Measurements from ENCODE around the gene ASGR1.
"Not testable (repeated sequence)": the region's sequence is repeated elsewhere in the genome, so short reads cannot be mapped to it uniquely, and the experiment has no call there.

ASGR1 gene

DNA sequence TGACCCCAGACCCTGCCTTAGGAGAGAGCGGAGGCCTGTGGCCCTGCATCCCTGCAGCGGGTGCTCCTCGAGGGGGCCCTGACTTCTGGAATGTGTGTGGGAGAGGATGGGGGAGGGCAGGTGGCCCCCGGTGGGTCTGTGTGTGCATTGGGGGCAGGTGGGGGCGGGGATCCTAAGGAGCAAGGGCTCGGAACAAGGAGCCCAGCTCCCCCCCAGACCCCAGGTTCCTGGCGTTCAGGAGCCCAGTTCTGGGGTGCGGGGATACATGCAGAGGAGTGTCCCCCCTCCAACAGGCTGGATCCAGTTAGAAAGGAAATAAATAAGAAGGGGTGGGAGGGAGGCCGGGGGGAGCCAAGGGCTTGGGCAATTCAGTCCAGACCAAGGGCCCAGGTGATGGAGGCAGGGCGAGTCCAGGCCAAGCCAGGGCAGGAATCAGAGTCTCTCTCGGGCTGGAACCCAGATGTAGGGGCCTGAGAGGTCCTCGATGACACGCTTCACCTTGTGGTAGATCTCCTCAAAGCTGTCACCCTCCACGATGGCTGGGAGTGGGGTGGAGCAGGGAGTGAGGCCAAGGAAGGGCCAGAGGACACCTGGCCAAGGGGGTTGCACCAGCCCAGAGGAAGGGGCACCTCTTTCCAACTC is 11.2 kb upstream of the ASGR1 start:
- no peak for DNase-seq

DNA sequence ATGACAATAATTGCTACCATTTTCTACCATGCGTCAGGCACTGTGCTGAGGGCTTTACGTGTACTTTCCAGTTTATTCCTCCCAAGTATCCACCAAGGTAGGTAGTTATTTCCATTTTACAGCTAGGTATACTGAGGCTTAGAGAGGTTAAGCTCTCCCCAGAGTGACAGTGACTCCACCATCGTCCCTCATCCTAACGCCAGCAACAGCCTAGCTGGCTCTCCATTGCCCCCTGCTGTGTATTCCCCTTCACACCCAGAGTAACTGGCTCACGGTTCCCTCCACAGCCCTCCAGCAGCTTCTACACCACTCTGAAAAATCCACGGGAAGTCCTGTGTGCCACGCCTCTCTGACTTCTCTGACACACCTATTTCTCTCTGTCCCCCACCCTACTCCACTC is 7.1 kb upstream of the ASGR1 start:
- DNase-seq: no peak

DNA sequence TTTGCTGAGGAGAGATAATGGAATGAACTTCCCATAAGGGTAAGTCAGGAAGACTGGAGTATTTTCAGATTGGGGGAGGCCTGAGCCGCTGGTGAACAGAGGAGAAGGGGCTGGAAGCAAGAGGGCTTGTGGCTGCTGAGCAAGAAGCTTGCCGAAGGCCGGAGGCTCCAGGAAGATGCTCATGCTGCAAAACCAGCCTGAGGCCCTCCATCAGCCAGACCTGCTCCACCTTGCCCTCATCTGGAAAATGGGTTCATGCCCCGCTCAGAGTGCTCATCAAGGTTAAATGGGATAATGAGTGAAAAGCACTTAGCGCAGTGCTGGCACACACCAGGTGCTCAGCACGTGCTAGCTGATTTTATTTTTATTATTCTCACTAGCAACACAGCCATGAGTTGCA is 5.5 kb upstream of the ASGR1 start:
- no peak for DNase-seq

DNA sequence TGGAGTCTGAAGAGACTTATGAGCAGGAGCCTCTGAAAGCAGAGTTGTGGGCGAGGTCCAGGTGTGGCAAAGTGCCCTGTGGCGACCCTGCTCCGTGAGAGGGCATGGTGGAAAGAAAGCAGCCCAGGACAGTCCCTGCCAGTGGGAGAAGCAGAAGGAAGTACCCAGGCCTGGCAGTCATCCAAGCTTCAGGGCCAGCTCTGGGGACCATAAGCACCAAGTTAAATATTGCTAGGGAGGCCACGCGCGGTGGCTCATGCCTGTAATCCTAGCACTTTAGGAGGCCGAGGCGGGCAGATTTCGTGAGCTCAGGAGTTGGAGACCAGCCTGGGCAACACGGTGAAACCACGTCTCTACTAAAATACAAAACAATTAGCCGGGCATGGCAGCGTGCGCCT is 4.9 kb upstream of the ASGR1 start:
- no peak for DNase-seq

DNA sequence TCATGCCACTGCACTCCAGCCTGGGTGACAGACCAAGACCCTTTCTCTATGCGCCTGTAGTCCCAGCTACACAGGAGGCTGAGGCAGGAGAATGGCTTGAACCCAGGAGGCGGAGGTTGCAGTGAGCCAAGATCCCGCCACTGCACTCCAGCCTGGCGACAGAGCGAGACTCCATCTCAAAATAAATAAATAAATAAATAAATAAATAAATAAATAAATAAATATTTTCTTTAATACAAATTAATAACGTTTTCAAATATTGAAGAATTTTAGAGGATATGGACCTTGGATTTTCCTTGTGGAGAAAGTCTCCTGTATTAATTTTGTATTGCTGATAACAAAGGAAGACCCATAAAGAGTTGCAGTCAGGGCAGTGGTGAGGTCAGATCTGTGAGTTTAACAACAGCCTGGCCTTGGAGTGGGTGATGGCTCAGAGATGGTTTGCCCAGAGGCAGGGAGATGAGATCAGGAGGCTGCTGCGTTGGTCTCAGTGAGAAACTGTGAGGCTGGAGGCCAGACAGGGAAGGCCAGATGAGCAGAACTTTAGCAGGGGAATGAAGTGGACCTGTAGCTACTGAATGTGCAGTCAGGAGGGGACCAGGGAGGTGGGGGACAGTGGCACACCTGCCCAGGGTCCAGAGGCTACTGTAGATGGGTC is 4.4 kb upstream of the ASGR1 start:
- no peak for DNase-seq

DNA sequence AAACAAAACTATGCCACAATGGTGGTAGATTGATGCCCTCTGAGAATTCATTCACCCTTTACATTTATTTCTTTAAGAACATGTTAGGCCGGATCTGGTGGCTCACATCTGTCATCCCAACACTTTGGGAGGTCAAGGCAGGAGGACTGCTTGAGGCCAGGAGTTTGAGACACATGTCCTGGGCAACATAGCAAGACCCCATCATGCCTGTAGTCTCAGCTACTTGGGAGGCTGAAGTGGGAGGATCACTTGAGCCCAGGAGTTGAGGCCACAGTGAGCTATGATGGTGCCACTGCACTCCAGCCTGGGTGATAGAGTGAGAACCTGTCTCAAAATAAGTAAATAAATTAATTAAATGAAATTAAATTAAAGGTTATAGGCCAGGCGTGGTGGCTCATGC is 2.9 kb upstream of the ASGR1 start:
- not testable (repeated sequence) for DNase-seq

DNA sequence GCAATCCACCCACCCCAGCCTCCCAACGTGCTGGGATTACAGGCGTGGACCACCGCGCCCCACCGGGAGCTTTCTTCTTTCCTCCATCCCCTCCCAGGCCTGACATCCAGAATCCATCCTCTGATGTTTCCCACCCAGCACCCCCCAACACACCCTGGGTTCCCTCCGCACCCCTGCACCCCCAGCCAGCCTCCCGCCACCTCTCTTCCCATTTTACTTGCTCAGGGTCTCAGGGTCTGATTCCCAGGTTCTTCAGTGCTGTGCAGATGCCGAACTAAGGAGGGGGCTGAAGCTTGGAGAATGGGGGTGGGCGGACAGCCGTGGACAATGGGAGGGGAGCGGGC is 225 bp downstream of the ASGR1 start:
- DNase-seq: no peak

DNA sequence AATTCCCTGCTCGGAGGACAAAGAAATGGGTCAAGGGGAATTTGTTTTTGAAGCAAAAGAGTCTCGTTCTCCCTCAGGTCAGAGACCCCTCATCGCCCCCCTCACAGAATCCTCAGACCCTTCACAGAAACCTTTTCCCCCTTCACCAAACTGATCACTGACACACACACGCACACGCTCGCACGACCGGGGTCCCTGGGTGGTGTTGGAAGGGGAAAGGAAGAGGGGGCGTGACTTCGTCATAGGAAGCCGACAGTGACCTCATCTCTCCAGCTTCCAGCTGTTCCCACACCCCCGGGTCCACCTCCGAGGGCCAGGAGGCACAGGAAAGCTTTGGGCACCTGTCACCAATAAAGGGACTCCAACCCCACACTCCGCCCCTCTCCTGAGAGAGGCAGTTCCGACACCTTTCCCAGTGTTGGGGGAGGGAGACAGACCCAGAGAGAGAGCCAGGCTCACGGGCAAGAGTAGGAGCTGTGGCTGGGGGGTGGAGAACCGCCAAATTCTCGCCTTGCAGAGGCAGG is 1.2 kb downstream of the ASGR1 start:
- no peak for DNase-seq

DNA sequence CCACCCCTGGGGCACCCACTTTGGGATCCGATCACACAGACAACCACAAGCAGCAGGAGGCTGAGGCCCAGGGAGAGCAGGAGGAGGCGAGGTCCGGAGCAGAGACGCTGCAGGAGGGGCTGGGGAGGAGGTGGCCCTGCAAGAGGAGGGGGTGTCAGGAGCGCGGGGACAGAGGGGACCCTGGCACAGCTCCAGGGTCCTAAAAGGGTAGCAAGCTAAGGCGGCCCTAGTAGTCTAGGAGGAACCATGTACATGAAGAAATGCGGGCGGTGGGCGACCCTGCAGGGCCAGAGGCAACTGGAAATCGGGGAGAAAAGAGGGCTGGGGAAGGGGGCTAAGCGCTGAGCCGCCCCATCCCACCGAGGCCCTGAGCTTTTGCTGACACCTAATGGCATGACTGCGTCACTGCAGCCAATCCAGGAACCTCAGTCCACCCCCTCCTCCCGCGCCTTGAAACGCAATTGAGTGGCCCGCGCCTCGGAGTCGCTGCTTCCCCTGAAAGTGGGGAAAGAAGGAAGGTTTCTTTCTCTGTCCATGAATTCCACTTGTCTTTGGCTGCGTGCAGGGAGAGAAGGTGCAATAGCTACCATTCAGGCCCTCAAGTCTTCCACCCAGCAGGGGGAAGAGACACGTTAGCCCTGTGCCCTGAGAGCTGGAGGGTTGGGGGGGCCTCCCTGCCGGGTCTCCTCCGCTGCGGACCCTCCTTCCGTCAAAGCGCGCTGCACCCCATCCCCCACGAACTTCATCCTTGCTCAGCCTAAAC is 1.8 kb downstream of the ASGR1 start:
- DNase-seq: peak; percentile 38 to 52

DNA sequence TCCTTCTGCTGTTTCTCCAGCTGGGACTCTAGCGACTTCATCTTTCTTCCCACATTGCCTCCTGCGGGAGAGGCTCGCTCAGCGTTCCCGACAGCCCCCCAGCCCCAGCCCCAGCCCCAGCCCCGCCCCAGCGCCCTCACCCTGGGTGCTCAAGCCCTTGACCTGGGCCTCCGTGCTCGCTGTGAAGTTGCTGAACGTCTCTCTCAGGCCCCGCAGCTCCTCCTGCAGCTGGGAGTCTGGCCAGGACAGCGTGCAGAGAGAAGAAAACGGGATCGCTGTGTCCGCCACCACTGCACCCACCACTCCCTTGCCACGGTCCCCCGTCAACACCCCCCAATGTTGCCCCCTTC is 2.4 kb downstream of the ASGR1 start:
- DNase-seq: no peak

DNA sequence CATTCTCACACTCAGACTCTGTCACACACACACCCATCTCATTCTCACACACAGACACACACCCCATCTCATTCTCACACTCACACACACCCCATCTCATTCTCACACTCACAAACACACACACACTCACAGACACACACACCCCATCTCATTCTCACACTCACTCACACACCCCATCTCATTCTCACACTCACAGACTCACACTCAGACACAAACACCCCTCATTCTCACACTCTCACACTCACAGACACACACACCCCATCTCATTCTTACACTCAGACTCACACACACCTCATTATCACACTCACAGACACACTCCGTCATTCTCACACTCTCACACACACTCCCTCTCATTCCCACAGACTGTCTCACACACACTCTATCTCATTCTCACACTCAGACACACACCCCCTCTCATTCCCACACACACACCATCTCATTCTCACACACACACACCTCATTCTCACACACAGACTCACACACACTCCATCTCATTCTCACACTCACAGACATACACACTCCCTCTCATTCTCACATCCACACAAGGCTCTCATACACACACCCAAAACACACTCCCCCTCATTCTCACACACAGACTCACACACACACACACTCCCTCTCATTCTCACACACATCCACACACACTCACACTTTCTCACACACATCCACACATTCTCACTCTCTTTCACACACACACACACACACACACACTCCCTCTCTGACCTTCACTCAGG is 2.9 kb downstream of the ASGR1 start:
- no peak for DNase-seq

DNA sequence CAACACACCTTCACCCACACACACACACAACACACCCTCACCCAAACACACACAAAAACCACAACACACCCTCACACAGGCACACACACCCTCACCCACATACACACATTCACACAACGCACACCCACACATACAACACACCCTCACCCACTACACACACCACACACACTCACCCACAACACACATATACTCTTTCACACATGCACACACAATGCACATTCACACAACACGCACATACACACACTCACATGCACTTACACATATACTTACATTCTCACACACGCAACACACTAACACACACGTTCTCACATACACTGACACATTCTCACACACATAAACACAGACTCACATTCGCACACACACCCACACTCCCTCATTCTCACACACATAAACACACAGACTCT is 3.8 kb downstream of the ASGR1 start:
- DNase-seq: no peak

DNA sequence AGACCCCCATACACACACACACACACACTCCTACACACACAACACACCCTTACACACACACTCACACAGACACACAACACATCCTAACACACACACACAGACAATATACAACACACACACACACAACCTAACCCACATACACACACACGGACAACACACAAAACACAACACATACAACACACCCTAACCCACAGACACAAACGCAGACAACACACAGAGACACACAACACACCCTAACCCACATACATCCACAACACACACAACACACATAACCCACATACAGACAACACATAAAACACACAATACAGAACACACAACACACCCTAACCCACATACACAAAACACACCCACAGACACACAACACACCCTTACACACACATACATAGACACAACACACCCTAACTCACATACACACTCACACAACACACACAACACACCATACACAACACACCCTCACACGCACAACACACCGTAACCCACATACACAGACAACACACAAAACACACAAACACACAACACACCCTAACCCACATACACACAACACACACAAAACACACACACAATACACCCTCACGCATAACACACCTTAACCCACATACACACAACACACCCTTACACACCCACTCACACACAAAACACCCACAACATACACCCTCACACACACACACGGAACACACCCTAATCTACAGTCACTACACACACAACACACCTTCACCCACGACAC is 4.4 kb downstream of the ASGR1 start:
- no peak for DNase-seq

DNA sequence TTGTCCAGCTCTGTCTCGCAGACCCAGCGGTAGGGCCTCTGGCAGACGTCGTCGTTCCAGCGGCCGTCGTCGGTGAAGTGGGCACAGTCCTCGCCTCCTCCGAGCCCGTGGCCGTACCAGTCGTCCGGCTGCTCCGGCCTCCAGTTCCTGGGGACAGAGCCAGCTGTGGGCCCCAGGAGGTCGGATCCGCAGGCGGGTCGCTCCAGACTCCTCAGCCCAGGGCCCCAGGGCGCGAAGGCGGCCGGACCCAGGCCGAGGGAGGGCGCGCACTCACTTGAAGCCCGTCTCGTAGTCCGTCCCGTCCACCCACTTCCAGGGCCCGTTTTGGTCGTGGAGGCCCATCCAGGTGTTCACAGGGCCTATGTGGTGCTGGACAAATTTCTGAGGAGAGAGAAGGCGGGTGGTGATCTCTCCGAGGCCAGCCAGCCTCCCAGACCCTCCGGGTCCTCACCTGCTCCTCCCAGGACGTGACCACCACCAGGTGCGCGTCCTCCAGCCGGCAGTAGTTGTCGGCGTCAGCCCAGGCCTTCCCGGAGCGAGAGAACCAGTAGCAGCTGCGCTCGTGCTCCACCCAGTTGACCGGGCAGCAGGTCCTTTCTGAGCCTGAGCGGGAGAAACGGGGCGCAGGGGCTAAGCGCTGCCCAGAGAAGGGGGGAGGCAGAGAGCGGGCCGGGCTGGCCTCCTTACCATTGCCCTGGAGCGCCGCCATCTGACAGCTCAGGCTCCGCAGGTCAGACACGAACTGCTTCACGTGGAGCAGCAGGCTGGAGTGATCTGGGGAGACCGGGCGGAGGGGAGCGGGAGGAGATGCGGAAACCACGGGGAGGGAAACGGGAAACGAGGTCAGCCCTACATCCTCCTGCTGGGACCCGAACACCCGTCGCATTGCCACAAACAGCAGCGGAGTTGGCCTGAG is 5.2 kb downstream of the ASGR1 start:
- DNase-seq: no peak

DNA sequence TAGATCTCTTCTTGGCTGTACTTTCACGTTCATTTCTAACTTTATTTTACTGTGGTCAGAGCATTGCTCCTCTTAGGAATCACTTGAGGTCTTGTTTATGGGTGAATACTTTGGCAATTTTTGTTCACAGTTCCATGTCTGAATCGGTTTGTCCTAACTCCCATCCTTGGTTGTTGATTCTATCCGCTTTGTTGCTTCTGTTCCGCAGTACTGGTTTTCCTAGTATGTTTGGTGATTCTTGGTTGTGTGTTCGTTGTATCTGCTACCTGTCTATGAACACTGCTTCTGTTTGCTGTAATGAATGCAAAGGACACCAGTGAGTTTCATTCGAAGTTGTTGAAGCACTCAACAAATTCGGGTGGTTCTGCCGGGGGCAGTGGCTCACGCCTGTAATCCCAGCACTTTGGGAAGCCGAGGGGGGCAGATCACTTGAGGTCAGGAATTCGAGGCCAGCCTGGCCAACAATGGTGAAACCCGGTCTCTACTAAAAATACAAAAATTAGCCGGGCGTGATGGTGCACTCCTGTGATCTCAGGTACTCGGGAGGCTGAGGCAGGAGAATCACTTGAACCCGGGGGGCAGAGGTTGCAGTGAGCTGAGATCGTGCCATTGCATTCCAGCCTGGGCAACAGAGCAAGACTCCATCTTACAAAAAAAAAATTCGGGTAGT is 6.5 kb downstream of the ASGR1 start:
- not testable (repeated sequence) for DNase-seq

DNA sequence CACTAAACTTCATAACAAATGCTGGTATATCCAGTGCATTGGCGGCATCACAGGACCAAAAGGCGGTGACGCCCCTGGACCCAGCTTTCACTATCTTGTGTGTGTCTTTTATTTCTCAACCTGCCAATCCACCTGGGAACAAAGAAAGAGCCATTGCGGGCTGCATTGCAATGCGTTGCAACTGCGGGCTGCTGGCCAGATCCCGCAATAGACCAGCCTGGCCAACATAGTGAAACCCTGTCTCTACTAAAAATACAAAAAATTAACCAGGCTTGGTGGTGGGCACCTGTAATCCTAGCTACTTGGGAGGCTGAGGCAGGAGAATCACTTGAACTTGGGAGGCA is 9.6 kb downstream of the ASGR1 start:
- not testable (repeated sequence) for DNase-seq

DNA sequence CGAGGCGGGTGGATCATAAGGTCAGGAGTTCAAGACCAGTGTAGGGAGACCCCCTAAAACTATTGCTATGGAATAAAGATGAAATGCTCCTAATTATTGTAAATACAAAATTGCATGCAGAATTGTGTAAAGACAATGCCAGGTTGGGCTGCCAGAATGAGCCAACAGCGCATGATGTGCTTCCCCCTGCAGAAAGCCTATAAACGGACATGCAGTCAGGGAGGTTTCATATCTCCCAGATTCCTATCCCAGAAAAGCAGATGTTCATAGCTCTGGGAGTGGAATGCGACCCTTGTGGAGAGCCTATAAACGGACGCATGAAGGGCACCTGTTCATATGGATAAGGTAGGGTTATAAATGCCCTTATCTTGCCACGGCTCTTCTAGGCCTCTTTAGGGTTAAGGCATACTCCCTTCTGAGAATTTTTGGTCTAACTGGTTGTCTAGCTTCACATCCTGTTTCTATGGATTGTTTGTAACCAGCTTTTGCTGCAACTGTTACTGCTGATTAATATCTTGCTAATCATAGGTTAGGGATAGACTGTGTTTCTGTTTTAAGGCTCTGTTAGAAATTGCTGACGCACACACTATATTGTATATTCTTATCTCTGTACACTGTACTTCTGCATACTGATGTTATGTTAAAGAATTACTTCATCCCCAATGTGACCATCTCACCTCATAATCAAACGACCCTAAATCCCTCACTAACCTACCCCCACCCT is 10.2 kb downstream of the ASGR1 start:
- not testable (repeated sequence) for DNase-seq

DNA sequence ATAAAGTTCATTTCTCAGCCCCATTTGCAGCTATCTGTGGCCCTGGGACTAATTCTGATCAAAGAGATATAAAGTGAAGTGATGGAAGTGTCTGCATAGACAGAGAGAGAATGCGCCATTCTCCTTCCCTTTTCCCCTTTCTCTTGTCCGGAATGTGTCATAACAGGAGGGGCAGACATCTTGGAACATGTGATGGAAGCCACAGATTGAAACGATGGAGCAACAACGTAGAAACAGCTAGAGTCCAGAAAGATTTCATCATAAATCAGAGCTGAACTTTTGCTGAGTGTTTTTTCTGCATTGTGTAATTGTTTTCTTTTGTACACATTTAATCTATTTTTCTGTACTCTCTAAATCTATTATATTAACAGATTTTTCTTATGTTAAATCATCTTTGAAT is 11.3 kb downstream of the ASGR1 start:
- DNase-seq: no peak

DNA sequence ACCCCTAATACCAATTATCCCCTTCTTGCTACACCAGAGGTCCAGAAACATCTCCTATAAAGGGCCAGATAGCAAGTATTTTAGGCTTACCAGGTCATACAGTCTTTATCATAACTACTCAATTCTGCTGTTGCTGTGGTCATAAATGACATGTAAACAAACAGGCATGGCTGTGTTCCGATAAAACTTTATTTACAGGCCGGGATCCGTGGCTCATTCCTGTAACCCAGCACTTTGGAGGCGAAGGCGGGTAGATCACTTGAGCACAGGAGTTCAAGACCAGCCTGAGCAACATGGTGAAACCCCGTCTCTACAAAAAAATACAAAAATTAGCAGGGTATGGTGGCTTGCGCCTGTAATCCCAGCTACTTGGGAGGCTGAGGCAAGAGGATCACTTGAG is 12.3 kb downstream of the ASGR1 start:
- no peak for DNase-seq

DNA sequence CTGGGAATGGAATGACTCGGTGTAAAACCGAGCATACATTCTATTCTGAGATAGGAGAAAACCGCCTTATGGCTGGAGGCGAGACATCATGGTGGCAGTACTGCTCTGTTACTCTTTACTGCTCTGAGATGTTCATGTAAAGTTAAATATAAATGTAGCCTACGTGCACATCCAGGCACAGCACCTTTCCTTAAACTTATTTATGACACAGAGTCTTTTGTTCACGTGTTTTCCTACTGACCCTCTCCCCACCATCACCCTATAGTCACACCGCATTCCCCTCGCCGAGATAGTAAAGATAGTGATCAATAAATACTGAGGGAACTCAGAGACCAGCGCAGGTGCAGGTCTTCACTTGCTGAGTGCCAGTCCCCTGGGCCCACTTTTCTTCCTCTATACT is 19.6 kb downstream of the ASGR1 start:
- DNase-seq: not testable (repeated sequence)

All from hippocampal formation (tissue), 2 donors.